ENCODE measurements around the gene TBX19.

The TBX19 gene

GRCh38 chr1:168281603-168282325 is 1.1 kb downstream of the TBX19 start:
- DNase-seq (ENCODE audit: low read depth in 1 of 2, low spot score in 1 of 2): no peak

- no peak for DNase-seq (ENCODE audit: low read depth in 1 of 2, low spot score in 1 of 2)
These were observed 4.8 kb downstream of the TBX19 start for GRCh38 chr1:168285521-168285790.

GRCh38 chr1:168285971-168286927 is 5.6 kb downstream of the TBX19 start:
- DNase-seq (ENCODE audit: low read depth in 1 of 2, low spot score in 1 of 2): no peak

- no peak for DNase-seq (ENCODE audit: low read depth in 1 of 2, low spot score in 1 of 2)
These were observed 6.6 kb downstream of the TBX19 start for GRCh38 chr1:168287237-168287664.

GRCh38 chr1:168288311-168289052 is 7.8 kb downstream of the TBX19 start:
- no peak for DNase-seq (ENCODE audit: low read depth in 1 of 2, low spot score in 1 of 2)

GRCh38 chr1:168291222-168291837 is 10.7 kb downstream of the TBX19 start:
- no peak for DNase-seq (ENCODE audit: low read depth in 1 of 2, low spot score in 1 of 2)

GRCh38 chr1:168293356-168293755 is 12.7 kb downstream of the TBX19 start:
- DNase-seq (ENCODE audit: low read depth in 1 of 2, low spot score in 1 of 2): no peak

- no peak for DNase-seq (ENCODE audit: low read depth in 1 of 2, low spot score in 1 of 2)
These were observed 14.9 kb downstream of the TBX19 start for GRCh38 chr1:168295411-168296114.

GRCh38 chr1:168297019-168297730 is 16.5 kb downstream of the TBX19 start:
- DNase-seq (ENCODE audit: low read depth in 1 of 2, low spot score in 1 of 2): no peak

- DNase-seq (ENCODE audit: low read depth in 1 of 2, low spot score in 1 of 2): no peak
These were observed 17.8 kb downstream of the TBX19 start for GRCh38 chr1:168298446-168298845.

- DNase-seq (ENCODE audit: low read depth in 1 of 2, low spot score in 1 of 2): no peak
These were observed 19.9 kb downstream of the TBX19 start for GRCh38 chr1:168300626-168301025.

GRCh38 chr1:168301664-168302320 is 21.1 kb downstream of the TBX19 start:
- no peak for DNase-seq (ENCODE audit: low read depth in 1 of 2, low spot score in 1 of 2)

GRCh38 chr1:168303716-168304540 is 23.3 kb downstream of the TBX19 start:
- no peak for DNase-seq (ENCODE audit: low read depth in 1 of 2, low spot score in 1 of 2)

GRCh38 chr1:168304865-168305264 is 24.2 kb downstream of the TBX19 start:
- DNase-seq (ENCODE audit: low read depth in 1 of 2, low spot score in 1 of 2): no peak

GRCh38 chr1:168312718-168313604 is 32.3 kb downstream of the TBX19 start:
- DNase-seq (ENCODE audit: low read depth in 1 of 2, low spot score in 1 of 2): no peak

GRCh38 chr1:168316142-168316541 is 35.5 kb downstream of the TBX19 start:
- no peak for DNase-seq (ENCODE audit: low read depth in 1 of 2, low spot score in 1 of 2)

- no peak for DNase-seq (ENCODE audit: low read depth in 1 of 2, low spot score in 1 of 2)
These were observed 36.6 kb downstream of the TBX19 start for GRCh38 chr1:168317309-168317708.

- no peak for DNase-seq (ENCODE audit: low read depth in 1 of 2, low spot score in 1 of 2)
These were observed 39.0 kb downstream of the TBX19 start for GRCh38 chr1:168319691-168320090.
